HG02885 (cell line): ENCODE results near the gene RBM10.

Experiments used
- ATAC-seq: cut with Tn5 transposase; IDR thresholded peaks from one replicate; pipeline ENCODE4 v1.9.1; 2021; ENCODE audit warnings: mild to moderate bottlenecking; ENCODE audit not compliant: unreplicated experiment, poor library complexity

Gene RBM10

GRCh38 chrX:47146936-47147859 lies 2.2 kb downstream of the RBM10 start:
- ATAC-seq = no peak

- ATAC-seq = no peak
These were observed 3.9 kb downstream of the RBM10 start for GRCh38 chrX:47148946-47149345.

GRCh38 chrX:47151435-47151834 lies 6.4 kb downstream of the RBM10 start:
- no peak for ATAC-seq

DNA sequence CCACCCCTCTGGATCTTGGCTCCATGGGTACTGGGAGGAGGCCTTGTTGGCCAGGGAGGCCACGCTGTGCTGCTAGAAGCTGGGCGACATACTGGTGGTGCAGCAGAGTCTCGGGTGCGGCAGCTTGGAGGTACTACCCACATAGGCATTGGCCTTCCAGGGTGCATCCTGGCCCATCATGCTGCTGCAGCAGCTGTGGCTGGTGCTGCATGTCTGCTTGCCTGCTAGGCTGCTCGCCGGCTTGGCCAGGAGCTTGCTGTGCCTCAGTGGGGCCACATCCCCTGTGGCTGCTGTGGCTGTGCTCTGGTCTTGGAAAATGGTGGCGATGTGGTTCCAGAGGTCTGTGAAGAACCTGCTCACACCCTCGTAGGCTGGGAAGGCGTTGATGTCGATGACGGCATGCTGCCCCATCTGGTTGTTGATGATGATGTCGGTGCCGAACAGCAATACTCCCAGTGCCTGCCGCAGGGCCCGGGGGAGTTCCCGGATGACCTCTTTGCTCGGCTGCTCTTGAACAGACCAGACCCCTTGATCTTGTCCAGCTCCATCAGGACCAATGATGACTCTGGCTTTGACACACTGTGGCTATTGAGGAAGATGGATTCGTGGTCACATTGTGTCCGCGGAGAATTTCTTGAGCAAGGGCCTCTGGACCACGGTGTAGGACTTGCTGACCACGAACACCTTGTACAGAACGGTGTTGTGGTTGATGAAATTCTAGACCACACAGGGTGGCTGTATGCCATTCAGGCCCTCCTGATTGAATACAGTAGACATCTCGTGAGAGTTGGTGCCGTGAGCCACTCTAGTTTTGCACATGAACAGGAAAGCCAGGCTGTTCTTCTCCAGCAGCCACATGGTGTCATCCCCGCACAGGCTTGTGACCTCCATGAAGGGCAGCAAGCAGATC lies 11.8 kb downstream of the RBM10 start:
- no peak for ATAC-seq

DNA sequence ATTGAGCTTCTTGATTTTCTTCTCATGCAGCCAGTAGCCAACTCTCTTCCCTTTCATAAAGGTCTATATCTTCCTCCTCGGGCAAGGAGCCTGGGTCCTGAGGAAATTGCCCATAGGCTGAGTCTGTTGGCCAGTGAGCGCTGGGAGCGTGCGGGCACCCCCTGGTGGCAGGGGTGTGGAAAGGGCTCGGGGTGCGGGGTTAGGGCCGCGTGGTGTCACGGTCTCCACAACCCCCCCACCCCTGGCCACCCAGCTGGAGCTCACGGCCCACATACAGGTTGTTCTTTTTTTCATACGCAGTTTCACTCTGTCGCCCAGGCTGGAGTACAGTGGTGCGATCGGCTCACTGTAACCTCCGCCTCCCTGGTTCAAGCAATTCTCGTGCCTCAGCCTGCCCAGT lies 13.1 kb downstream of the RBM10 start:
- no peak for ATAC-seq

GRCh38 chrX:47158781-47159180 lies 13.8 kb downstream of the RBM10 start:
- no peak for ATAC-seq

- ATAC-seq = no peak
These were observed 15.8 kb downstream of the RBM10 start for GRCh38 chrX:47160781-47161180.

- ATAC-seq = no peak
These were observed 18.0 kb downstream of the RBM10 start for GRCh38 chrX:47162927-47163583.

GRCh38 chrX:47164420-47164819 lies 19.4 kb downstream of the RBM10 start:
- ATAC-seq = no peak

DNA sequence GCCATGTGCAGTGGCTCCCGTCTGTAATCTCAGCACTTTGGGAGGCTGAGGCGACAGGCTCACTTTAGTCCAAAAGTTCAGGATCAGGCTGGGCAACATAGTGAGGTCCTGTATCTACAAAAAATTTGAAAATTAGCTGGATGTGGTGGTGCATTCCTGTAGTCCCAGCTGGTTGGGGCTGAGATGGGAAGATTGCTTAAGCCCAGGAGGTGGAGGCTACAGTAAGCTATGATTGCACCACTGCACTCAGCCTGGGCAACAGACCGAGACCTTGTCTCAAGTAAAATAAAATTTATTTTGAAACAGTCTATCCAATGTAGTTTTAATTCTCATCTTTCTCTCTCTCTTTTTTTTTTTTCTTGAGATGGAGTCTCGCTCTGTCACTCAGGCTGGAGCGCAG lies 21.1 kb downstream of the RBM10 start:
- ATAC-seq = no peak

DNA sequence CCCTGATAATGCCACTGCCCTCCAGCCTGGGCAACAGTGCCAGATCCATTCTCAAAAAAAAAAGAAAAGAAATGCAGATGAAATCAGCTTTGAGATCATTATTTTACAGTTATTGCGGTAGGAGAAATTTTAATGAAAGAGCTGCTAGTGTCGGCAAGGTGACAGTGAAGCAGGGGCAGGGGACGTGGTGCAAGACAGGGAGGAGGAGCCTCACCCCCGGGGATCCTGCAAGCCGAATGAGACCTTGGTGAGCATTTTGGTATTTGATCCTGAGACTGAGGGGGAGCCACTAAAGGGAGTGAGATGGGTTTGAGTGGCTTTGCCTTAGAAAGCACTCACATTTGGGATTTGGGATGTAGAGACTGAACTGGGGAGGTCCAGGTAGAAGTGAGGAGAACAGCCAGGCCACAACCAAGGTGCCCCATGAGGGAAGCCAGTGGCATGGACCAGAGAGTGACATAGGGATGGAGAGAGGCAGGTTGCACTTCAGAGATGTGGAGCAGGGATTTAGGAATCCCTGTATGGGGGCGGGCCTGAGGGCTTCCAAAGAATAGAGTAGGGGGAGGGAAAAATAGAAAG lies 23.6 kb downstream of the RBM10 start:
- ATAC-seq = no peak

GRCh38 chrX:47169273-47169672 lies 24.3 kb downstream of the RBM10 start:
- no peak for ATAC-seq

GRCh38 chrX:47169726-47170515 lies 24.9 kb downstream of the RBM10 start:
- no peak for ATAC-seq

GRCh38 chrX:47170861-47171692 lies 26.1 kb downstream of the RBM10 start:
- ATAC-seq = no peak

GRCh38 chrX:47171996-47172395 lies 27.0 kb downstream of the RBM10 start:
- no peak for ATAC-seq

GRCh38 chrX:47172549-47172948 lies 27.5 kb downstream of the RBM10 start:
- no peak for ATAC-seq

- ATAC-seq = no peak
These were observed 28.2 kb downstream of the RBM10 start for GRCh38 chrX:47172971-47173792.

DNA sequence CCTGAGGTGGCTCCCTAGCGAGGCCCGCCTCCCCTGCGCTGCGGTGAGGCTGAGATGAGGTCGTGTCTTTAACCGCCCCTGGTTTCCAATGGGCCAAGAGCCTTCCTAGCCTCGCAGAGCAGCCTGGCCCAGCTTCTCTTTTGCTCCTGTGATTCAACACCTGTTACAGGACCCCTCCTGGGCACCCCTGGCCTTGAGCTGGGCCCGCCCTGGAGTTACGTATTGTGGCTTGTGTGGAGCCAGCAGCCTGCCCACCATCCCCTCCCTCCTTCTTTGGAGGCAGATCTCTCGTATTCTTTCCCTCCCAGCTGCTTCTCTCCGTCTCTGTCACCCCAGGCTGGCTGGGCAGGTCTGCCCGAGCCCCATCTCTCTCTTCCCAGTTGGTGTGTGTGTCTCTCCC lies 29.4 kb downstream of the RBM10 start:
- ATAC-seq = no peak
